ENCODE results near the gene PDIA5. TPM values are rescaled to one million over a fixed set of nuclear protein-coding genes. Genes with fewer than 3 reads are reported as not detected.

PDIA5 gene
- total RNA-seq, 1 experiment from 2014 or later: 50.8 TPM

GRCh38 chr3:123081718-123082369 lies 15.0 kb downstream of the PDIA5 start:
- H3K4me2 ChIP-seq (ENCODE audit: low read length): no peak overlapping the region
- H3K9me3 ChIP-seq (ENCODE audit: control insufficient read depth in 1 of 2, insufficient read depth in 1 of 2, low read depth in 1 of 2, low read length in 2 of 2): no peaks in the 10 kb centered on the region
- H3K36me3 ChIP-seq (ENCODE audit: control insufficient read depth in 1 of 2, insufficient read depth in 2 of 2, low read length in 2 of 2): no peaks in the 10 kb centered on the region
- H4K20me1 ChIP-seq (ENCODE audit: insufficient read depth): peaks cover 7% of the 10 kb centered on the region; the same call in 1 of the 2 replicates
- POLR2A ChIA-PET: no interaction called here
- no TSS peak for BruUV-seq (replicated peaks)
- no peaks in the 10 kb centered on the region for H3K27me3 ChIP-seq (ENCODE audit: insufficient read depth, low read length)
- H2AFZ ChIP-seq (ENCODE audit: low read depth, low read length, poor library complexity, severe bottlenecking): no peak overlapping the region
- CTCF ChIA-PET: no interaction called here
- intact Hi-C loops (cut with micrococcal nuclease): no loop called here
- H3K9me2 ChIP-seq (ENCODE audit: insufficient read depth): no peaks in the 10 kb centered on the region
- no peak for ATAC-seq
- no peak overlapping the region for H3K4me3 ChIP-seq (replicated peaks in 1 of 2; ENCODE audit: low read depth in 1 of 2, low read length in 2 of 2)
- RAD21 ChIA-PET (ENCODE audit: low non-redundant PET in 1 of 2, low total read pairs in 2 of 2, uncharacterized antibody in 2 of 2, unreplicated experiment in 2 of 2): no interaction called here
- H3K4me1 ChIP-seq (ENCODE audit: control insufficient read depth in 1 of 2, insufficient read depth in 2 of 2, low read length in 2 of 2): peaks cover 25 to 46% of the 10 kb centered on the region in 2 experiments
- TF ChIP-seq ZBTB33 (IDR thresholded peaks at IDR 0.05; ENCODE audit: extremely low read depth, insufficient replicate concordance, low read length) (no peak), POLR2AphosphoS5 (IDR thresholded peaks at IDR 0.05; ENCODE audit: low read depth, low read length) (no peak), SP1 (IDR thresholded peaks at IDR 0.05; ENCODE audit: low read depth) (no peak), FOSL1 (IDR thresholded peaks at IDR 0.05; ENCODE audit: low read depth) (no peak), ELF1 (IDR thresholded peaks at IDR 0.05; ENCODE audit: borderline replicate concordance, low read depth) (no peak), EZH2phosphoT487 (IDR thresholded peaks at IDR 0.05; ENCODE audit: borderline replicate concordance) (no peak)
- no peak for DNase-seq (ENCODE audit: low read depth, low spot score)
- H3K9ac ChIP-seq (ENCODE audit: low read length): no peak overlapping the region
- H3K79me2 ChIP-seq (ENCODE audit: insufficient read depth, low read length): peaks cover 98% of the 10 kb centered on the region
- no peak overlapping the region for H3K27ac ChIP-seq (ENCODE audit: low read depth, low read length)

All from HCT116 (cell line).